Measurements from ENCODE around the gene CD9. TPM values are rescaled to one million over a fixed set of nuclear protein-coding genes. Genes with fewer than 3 reads are reported as not detected.

Gene CD9
- polyA plus RNA-seq, 1 donor from 2014 or later = not detected

- Histone ChIP-seq H4K20me1 (ENCODE audit: insufficient read depth) (no peaks in the 10 kb centered on the region), H3K27ac (ENCODE audit: low read length) (no peak overlapping the region), H3K4me2 (ENCODE audit: low read length) (no peak overlapping the region), H2AFZ (ENCODE audit: low read depth, low read length) (no peak overlapping the region), H3K36me3 (ENCODE audit: insufficient read depth, low read length) (no peaks in the 10 kb centered on the region), H3F3A (ENCODE audit: insufficient read depth, low read length, poor library complexity, severe bottlenecking) (no peaks in the 10 kb centered on the region), H3K79me2 (replicated peaks; ENCODE audit: insufficient read depth, low read length) (no peaks in the 10 kb centered on the region), H3K9ac (ENCODE audit: low read length) (no peak overlapping the region), H3K27me3 (ENCODE audit: insufficient read depth, low read depth, low read length) (no peaks in the 10 kb centered on the region), H3K9me2 (ENCODE audit: insufficient read depth, low read length) (no peaks in the 10 kb centered on the region), H3K4me3 (ENCODE audit: low read length) (no peak overlapping the region), H3K9me3 (ENCODE audit: low read length) (no peaks in the 10 kb centered on the region)
- TF ChIP-seq EP300 (conservative IDR thresholded peaks at IDR 0.05; ENCODE audit: poor library complexity, severe bottlenecking) (no peak), POLR2AphosphoS5 (IDR thresholded peaks at IDR 0.05) (no peak), EZH2 (IDR thresholded peaks at IDR 0.05; ENCODE audit: borderline replicate concordance, insufficient read depth, low read length, poor library complexity, severe bottlenecking) (no peak), RAD21 (conservative IDR thresholded peaks at IDR 0.05) (no peak)
Measured at GRCh38 chr12:6185961-6186827, 14.0 kb upstream of the CD9 start.

DNA sequence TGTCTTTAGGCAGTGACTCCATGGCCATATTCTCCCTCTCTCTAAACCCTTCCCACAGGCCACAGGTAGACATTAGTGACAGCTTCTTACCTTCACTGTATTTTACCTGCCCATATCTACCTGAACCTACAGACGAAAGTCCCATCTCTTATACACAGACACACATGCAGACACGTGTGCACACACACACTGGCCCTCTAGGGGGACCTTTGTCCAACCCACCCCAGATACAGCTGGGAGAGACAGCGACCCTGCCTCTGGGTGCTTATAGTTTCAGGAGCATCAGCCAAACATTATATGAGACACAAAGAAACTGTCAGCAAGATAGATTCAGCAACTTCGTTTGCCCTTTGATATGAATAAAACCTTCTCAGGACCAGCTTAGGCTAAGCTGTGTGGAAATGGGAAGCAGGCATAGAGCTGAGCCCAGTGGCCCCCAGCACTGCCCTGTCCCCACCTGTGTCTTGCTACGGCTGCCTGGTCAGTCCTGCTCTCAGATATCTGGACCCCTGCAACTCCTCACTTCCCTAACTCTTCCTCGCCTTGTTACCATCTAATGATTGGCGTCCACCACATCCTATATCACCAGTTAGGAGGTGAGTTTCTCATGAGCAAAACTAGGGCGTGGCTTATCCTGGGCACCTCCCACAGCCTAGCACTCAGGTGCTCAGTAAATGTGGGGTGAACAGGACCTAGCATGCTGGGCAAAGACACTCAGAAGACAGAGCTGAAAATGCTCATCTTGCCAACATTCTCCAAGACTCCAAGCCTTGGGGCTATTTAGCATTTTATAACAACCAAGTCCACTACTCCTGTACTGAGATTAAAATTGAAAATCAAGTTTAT lies 12.0 kb upstream of the CD9 start:
- H3K27ac ChIP-seq (ENCODE audit: low read length) = no peak overlapping the region
- H3K4me3 ChIP-seq (ENCODE audit: low read length) = no peak overlapping the region
- no peaks in the 10 kb centered on the region for H3K9me2 ChIP-seq (ENCODE audit: insufficient read depth, low read length)
- no peaks in the 10 kb centered on the region for H3F3A ChIP-seq (ENCODE audit: insufficient read depth, low read length, poor library complexity, severe bottlenecking)
- H3K4me2 ChIP-seq (ENCODE audit: low read length) = no peak overlapping the region
- no peaks in the 10 kb centered on the region for H3K36me3 ChIP-seq (ENCODE audit: insufficient read depth, low read length)
- TF ChIP-seq SMC3 (conservative IDR thresholded peaks at IDR 0.05; ENCODE audit: poor library complexity) (no peak), REST (IDR thresholded peaks at IDR 0.05; ENCODE audit: borderline replicate concordance) (no peak), MXI1 (conservative IDR thresholded peaks at IDR 0.05; ENCODE audit: poor library complexity, severe bottlenecking) (no peak), TAF1 (IDR thresholded peaks at IDR 0.05; ENCODE audit: low read depth) (no peak), POLR2AphosphoS5 (IDR thresholded peaks at IDR 0.05) (no peak), EP300 (conservative IDR thresholded peaks at IDR 0.05; ENCODE audit: poor library complexity, severe bottlenecking) (no peak), EZH2 (IDR thresholded peaks at IDR 0.05; ENCODE audit: borderline replicate concordance, insufficient read depth, low read length, poor library complexity, severe bottlenecking) (no peak), RAD21 (conservative IDR thresholded peaks at IDR 0.05) (no peak)
- TF ChIP-seq, protein P1, sequence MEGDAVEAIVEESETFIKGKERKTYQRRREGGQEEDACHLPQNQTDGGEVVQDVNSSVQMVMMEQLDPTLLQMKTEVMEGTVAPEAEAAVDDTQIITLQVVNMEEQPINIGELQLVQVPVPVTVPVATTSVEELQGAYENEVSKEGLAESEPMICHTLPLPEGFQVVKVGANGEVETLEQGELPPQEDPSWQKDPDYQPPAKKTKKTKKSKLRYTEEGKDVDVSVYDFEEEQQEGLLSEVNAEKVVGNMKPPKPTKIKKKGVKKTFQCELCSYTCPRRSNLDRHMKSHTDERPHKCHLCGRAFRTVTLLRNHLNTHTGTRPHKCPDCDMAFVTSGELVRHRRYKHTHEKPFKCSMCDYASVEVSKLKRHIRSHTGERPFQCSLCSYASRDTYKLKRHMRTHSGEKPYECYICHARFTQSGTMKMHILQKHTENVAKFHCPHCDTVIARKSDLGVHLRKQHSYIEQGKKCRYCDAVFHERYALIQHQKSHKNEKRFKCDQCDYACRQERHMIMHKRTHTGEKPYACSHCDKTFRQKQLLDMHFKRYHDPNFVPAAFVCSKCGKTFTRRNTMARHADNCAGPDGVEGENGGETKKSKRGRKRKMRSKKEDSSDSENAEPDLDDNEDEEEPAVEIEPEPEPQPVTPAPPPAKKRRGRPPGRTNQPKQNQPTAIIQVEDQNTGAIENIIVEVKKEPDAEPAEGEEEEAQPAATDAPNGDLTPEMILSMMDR (IDR thresholded peaks at IDR 0.05; ENCODE audit: poor library complexity, severe bottlenecking) = no peak
- H3K9me3 ChIP-seq (ENCODE audit: low read length) = no peaks in the 10 kb centered on the region
- no peak overlapping the region for H2AFZ ChIP-seq (ENCODE audit: low read depth, low read length)
- no peaks in the 10 kb centered on the region for H3K79me2 ChIP-seq (replicated peaks; ENCODE audit: insufficient read depth, low read length)
- H3K9ac ChIP-seq (ENCODE audit: low read length) = no peak overlapping the region
- no peaks in the 10 kb centered on the region for H3K27me3 ChIP-seq (ENCODE audit: insufficient read depth, low read depth, low read length)
- no peaks in the 10 kb centered on the region for H4K20me1 ChIP-seq (ENCODE audit: insufficient read depth)
